PC-9 (cell line): ENCODE results near the gene RIPK4.

ENCODE experiments used
- EZH2 ChIP-seq: fragments of 200-600 bp; sonication (generic); IDR thresholded peaks from 2 replicates; pipeline ENCODE4 v1.8.0; 2017; ENCODE audit warnings: antibody characterized with exemption, low read depth
- TF ChIP-seq, protein P1 (sequence below): fragments of 200-600 bp; sonication (generic); conservative IDR thresholded peaks from 2 replicates; pipeline ENCODE4 v1.6.1; 2017; ENCODE audit warnings: mixed run types, antibody characterized with exemption, mild to moderate bottlenecking, moderate library complexity

DNA sequence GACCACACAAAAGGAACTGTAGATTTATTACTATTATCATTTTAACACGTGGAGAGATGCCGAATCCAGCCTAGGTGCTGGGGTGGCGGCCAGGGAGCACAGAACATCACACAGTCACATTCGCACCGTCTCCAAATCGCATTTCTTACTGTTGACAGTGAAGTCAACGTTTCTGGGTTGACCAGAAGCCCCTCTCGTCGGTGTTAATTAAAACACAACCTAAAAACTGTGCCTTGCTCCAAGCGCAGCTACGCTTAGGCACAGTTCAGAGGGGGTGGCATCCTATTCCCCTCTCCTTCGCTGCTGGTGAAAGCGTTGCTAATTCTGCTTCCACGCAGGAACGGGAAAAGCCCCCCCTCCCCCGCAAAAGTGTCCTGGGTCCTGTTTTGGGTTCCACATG lies 4.1 kb downstream of the RIPK4 start:
- TF ChIP-seq, protein P1, sequence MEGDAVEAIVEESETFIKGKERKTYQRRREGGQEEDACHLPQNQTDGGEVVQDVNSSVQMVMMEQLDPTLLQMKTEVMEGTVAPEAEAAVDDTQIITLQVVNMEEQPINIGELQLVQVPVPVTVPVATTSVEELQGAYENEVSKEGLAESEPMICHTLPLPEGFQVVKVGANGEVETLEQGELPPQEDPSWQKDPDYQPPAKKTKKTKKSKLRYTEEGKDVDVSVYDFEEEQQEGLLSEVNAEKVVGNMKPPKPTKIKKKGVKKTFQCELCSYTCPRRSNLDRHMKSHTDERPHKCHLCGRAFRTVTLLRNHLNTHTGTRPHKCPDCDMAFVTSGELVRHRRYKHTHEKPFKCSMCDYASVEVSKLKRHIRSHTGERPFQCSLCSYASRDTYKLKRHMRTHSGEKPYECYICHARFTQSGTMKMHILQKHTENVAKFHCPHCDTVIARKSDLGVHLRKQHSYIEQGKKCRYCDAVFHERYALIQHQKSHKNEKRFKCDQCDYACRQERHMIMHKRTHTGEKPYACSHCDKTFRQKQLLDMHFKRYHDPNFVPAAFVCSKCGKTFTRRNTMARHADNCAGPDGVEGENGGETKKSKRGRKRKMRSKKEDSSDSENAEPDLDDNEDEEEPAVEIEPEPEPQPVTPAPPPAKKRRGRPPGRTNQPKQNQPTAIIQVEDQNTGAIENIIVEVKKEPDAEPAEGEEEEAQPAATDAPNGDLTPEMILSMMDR = no peak
- TF ChIP-seq EZH2 = no peak
